ENCODE results near the gene GMCL2. TPM values are rescaled to one million over a fixed set of nuclear protein-coding genes. Genes with fewer than 3 reads are reported as not detected.

Gene GMCL2
- polyA plus RNA-seq, 1 donor = not detected

DNA sequence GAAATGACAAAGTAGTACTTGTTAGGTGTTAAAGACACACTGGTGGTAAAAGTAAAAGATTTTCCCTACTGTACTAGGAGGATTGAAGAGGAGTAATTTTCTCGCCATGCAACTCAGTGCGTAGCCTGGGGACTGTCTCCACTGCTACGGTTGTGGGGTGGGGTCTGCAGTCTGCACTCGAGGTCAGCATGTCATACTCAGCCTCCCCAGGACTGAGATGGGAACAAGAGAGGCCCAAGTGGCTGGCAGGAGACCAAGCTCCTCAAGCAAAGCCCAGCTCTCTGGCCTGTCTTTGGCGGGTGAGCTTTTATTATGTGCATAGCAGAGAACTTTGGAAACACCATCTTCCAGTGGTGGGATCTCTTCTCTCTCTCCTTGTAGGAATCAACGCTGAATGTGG, 43.9 kb downstream of the GMCL2 start:
- no peak for DNase-seq (ENCODE audit: low read depth)

DNA sequence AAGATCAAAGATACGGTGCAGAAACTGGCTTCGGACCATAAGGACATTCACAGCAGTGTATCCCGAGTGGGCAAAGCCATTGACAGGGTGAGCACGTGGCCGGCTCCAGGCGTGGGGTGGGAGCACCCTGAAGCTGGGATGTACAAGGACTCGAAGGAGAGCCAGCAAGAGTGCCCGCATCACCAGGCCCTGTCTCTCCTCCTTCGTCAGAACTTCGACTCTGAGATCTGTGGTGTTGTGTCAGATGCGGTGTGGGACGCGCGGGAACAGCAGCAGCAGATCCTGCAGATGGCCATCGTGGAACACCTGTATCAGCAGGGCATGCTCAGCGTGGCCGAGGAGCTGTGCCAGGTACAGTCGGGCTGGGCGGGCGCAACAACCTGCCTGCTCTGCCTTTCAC, 44.5 kb downstream of the GMCL2 start:
- no peak for DNase-seq (ENCODE audit: low read depth)

DNA sequence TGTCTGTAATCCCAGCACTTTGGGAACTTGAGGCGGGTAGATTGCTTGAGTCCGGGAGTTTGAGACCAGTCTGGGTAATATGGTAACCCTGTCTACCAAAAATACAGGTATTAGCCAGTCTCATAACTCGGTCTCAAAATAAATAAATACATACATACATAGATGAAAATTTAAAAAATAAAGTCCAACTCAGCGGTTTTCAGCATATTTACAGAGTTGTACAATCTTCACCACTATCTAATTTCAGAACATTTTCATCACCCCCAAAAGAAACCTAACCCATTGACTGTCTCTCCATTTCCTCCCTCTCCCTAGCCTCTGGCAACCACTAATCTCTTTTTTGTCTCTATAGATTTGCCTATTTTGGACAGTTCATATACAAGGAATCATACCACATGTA, 45.6 kb downstream of the GMCL2 start:
- no peak for DNase-seq (ENCODE audit: low read depth)

DNA sequence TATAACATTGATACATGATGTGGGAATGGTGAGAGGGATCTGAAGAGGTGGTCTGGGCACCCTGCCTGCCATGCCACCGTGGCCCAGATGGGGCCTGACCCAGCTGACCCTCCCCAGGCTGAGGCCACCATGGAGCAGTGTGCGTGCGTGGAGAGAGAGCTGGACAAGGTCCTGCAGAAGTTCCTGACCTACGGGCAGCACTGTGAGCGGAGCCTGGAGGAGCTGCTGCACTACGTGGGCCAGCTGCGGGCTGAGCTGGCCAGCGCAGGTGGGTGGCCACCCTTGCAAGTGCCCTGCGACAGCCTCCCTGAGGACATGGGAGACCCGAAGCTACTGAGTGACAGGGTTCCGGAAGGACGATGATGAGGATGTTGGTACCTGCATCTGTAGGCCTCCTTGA, 49.2 kb downstream of the GMCL2 start:
- no peak for DNase-seq (ENCODE audit: low read depth)

DNA sequence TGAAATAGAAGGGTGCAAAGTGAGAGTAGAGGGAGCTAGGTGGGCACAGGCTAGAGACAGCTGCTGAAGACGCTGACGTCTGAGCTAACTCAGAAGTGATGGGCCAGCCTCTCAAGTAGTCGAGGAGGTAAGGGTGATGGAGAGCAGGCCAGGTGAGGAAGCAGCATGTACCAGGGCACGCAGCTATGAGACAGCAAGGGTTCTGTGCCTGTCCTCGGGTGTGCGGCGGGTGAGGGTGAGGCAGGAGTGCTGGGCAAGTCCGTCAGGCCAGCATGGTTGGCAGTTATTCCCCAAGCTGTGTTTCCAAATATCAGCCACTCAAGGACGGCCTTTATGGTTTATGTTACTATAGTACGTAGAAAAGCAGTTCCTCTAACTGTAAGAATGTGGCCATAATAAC, 50.2 kb downstream of the GMCL2 start:
- no peak for DNase-seq (ENCODE audit: low read depth)

Other genes with a start within 250 kb of the GMCL2 start
- not detected for gene PROP1, start 191.1 kb downstream of the GMCL2 start, polyA plus RNA-seq (ENCODE audit: insufficient read length)
- gene N4BP3, start 73.8 kb downstream of the GMCL2 start, polyA plus RNA-seq (ENCODE audit: insufficient read length) = 24.9 TPM
- 32.9 TPM for gene RMND5B, start 56.4 kb downstream of the GMCL2 start, polyA plus RNA-seq (ENCODE audit: insufficient read length)
- gene NHP2, start 33.5 kb downstream of the GMCL2 start, polyA plus RNA-seq (ENCODE audit: insufficient read length) = 87.9 TPM
- 85.7 TPM for gene HNRNPAB, start 17.2 kb upstream of the GMCL2 start, polyA plus RNA-seq (ENCODE audit: insufficient read length)
- 74.4 TPM for gene PHYKPL, start 45.4 kb upstream of the GMCL2 start, polyA plus RNA-seq (ENCODE audit: insufficient read length)

Data from forelimb muscle (tissue), 1 donor.